GM19452 (cell line): ENCODE measurements around the gene TWF2.

Experiments used
- ATAC-seq: cut with Tn5 transposase; IDR thresholded peaks from one replicate; pipeline ENCODE4 v1.9.1; 2021; ENCODE audit not compliant: unreplicated experiment

TWF2 gene

GRCh38 chr3:52184690-52185089 lies 54.3 kb downstream of the TWF2 start:
- ATAC-seq = no peak

GRCh38 chr3:52183786-52184445 lies 55.0 kb downstream of the TWF2 start:
- ATAC-seq = no peak

DNA sequence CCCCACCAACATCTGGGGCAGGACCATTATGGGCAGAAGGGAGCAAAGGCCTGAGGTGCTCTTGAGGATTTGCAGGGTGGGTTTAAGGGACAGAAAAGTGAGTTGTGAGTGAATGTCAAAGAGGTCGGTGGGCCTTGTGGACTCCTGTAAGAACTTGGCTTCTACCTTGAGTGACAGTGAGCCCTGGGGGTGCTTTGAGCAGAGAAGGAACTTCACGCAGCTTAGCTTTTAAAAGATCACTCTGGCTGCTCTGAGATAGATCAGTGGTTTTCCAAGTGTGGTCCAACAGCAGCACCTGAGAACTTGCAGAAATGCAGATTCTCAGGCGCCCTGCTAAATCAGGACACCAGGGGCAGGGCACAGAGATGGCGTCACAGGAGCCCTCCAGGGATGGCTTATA lies 56.3 kb downstream of the TWF2 start:
- ATAC-seq = no peak

DNA sequence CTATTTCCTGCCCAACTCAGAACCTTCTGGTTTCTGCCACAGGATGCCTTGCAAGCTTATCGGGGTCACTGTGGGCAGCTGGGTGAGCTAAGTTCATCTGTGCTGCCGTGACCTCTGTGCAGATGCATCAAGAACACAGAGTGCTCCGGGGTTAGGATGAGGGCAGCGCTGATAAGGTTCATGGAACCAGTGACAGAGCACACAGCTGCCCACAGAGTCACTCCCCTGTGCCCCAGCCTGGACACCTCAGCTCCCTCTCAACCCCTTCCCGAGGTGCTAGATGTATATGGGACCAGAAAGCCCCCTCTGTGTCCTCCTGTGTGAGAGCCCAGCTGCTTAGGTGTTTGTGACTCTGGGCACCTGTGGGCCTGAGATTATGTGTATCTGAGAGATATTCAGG lies 56.8 kb downstream of the TWF2 start:
- ATAC-seq = no peak

DNA sequence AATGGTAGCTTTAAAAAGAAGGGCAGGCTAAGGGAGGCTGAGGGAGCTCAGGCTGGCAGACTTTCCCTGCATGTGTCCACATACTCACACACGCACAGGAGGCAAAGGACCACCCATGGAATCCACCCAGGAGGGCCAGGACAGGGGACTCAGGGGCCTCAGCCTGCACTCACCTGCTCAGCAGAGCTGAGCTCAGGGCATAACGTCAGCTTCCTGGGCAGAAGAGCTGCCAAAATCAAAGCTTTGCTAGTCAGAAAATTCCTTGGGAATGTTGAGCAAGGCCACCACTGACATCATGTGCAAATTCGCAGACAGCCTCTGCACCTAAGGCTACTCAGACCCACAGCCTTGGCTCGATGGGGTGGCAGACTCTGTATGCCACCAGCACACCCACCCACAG lies 57.4 kb downstream of the TWF2 start:
- no peak for ATAC-seq
